HG03135 (cell line): ENCODE results near the gene SND1.

ENCODE experiments used
- ATAC-seq: cut with Tn5 transposase; IDR thresholded peaks from one replicate; pipeline ENCODE4 v1.9.1; 2021; ENCODE audit warnings: mild to moderate bottlenecking, moderate library complexity; ENCODE audit not compliant: unreplicated experiment

SND1 gene

DNA sequence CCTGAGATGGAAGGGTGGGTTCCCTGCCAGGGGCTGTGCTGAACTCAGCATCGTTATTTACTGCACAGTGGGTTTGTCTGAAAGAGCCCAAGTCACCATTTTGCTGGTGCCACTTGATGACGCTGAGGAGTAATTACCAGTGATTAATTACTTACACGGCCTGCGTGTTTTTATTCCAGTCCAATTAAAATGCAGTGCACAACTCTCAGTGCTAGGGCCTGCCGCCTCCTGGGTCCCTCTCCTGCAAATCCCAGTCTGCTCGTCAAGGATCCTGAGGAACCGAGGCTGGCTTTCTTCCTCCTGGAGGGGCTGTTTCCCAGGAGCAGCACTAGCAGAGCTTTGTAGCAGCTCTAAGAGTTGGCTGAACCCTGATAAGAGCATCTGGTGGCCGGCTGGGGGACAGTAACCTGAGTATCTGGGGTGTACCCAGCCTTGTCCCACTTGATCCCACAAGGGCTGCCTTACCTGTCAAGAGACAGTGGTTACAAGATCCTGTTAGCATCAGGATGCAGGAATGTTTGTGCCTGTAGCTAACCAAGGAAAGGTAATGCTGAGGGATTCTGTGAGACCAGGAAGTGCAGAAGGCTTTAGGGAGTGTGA is 424.3 kb downstream of the SND1 start:
- ATAC-seq, result no peak

DNA sequence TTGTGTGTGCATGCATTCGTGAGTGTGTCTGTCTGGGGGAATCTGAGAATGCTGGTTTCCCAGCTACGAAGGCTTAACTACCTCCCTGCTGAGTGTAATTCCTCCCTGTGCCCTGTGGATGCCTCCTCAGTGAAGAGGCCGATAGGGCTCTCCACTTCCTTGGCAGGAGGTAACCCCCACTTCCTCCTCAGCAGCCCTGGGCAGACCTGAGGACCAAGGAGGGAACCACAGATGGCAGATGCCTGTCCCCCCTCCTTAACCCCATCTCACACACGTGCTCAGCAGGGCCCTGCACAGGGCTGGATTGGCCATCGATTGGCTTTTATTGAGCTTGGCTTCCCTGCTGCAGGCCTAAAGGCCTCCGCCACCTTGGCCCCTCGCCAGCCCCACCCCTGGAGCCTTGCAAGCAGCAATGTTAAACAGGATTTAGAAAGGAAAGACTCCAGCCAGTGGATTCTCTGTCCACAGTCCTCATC is 424.8 kb downstream of the SND1 start:
- ATAC-seq, result no peak

GRCh38 chr7:128078309-128078708 is 426.3 kb downstream of the SND1 start:
- ATAC-seq, result no peak

DNA sequence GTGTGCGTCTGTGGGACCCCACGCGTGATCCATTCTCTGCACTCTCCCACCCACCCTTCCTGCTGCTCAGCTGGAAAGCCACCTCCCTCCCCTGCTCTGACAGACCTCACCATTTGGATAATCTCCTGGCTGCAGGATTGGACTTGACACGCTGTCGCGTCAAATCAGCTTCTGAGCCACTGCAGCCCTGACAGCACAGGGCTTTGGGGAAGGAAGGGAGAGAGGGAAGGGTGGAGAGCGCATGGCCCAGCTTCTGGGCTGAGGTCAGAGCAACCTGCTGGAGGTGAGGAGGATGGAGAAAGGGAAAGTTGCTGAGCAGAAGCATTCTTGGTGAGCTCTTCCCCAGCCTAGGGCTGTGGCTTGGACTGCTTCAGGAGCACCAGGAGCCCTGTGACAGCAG is 428.2 kb downstream of the SND1 start:
- no peak for ATAC-seq

- ATAC-seq, result no peak
Measured at GRCh38 chr7:128081351-128081750, 429.4 kb downstream of the SND1 start.

DNA sequence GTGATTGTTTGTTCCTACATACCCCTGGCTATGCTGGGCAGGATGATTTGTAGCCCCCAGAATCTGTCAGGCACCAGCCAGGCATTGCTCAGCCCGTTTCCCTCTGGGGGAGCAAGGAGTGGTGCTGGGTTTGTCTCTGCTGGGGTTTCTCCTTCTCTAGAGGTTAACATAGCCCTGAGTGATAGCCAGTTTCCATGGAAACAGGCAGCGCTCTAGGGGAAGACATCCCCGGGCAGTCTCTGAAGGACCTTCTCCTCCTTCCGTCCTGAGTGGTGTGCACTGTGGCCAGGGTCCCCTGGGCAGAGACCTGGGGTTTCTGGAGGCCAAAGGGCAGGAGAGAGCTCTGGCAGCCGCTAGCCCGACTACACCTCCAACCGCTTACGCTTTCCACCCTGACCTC is 429.8 kb downstream of the SND1 start:
- ATAC-seq, result no peak

GRCh38 chr7:128082431-128082830 is 430.4 kb downstream of the SND1 start:
- no peak for ATAC-seq

- ATAC-seq, result no peak
Measured at GRCh38 chr7:128084896-128085608, 433.1 kb downstream of the SND1 start.

DNA sequence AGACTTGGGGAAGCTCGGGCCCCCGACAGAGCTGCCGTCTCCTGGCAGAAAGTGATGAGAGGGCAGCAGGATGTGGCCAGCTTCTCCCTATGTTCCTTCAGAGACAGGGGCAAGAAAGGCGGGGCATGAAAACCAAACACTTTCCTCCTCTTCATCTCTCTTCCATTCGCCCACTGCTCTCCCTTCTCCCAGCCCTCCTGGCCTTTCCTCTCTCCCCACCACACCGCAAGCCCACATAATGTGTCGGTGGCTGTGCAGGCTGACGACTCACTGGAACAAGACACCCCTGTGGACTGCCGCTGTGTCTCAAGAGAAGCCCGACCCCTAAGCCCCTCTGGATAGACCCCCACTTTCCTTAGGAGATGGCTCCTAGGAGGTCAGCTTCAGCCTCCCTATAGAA is 438.5 kb downstream of the SND1 start:
- ATAC-seq, result no peak

DNA sequence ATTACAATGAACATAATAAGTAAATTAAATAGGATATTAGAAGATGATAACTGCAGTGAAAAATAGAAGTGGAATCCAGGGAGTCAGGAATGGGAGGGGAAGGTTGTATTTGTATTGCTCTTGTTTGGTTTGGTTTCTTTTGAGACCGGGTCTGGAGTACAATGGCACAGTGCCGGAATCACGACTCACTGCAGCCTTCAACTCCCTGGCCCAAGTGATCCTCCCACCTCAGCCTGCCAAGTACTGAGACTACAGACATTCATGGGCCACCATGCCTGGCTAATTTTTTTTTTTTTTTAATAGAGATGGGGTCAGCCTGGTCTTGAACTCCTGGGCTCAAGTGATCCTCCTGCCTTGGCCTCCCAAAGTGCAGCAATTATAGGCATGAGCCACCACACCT is 439.1 kb downstream of the SND1 start:
- no peak for ATAC-seq

DNA sequence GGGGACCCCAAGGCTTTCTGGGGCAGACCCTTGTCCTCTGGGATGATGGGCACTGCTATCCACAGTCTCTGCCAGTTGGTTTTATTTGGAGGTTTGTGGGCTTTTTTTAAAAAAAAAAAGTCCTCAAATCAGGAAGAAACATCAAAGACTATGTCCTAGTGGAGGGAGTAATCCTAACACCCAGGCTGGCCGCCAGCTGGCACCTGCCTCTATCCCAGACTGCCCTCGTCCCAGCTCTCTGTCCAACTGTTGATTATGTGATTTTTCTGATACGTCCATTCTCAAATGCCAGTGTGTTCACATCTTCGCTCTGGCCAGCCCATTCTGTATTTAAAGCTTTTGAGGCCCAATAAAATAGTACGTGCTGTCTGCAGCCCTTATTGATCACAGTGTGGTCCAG is 440.2 kb downstream of the SND1 start:
- ATAC-seq, result no peak

GRCh38 chr7:128093614-128094570 is 441.9 kb downstream of the SND1 start:
- ATAC-seq, result no peak

- no peak for ATAC-seq
Measured at GRCh38 chr7:128094686-128095085, 442.7 kb downstream of the SND1 start.

DNA sequence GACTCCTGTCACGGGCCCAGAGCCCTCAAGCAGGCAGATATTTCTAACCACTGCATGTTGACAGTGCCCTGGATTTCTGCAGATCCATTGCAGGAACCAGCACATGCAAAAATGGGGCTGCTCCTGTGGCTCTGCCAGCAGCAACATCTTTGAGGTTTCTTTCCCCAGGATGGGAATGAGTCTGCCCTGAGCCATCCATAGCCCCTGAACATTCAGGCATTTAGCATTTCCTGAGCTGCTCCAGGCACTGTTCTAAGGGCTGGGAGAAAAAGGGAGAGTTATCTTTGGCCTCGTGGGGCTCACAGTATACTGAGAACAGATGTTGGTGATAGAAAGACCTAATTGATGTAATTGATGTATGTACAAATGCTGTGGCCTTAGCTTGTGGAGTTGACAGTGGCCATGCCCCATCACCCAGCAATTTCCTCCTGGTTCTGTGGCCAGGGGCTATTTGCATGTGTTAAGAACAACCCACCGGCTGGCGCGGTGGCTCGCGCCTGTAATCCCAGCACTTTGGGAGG is 445.3 kb downstream of the SND1 start:
- no peak for ATAC-seq

GRCh38 chr7:128098629-128099028 is 446.6 kb downstream of the SND1 start:
- no peak for ATAC-seq

GRCh38 chr7:128099204-128099671 is 447.2 kb downstream of the SND1 start:
- no peak for ATAC-seq

GRCh38 chr7:128100225-128100948 is 448.4 kb downstream of the SND1 start:
- no peak for ATAC-seq

DNA sequence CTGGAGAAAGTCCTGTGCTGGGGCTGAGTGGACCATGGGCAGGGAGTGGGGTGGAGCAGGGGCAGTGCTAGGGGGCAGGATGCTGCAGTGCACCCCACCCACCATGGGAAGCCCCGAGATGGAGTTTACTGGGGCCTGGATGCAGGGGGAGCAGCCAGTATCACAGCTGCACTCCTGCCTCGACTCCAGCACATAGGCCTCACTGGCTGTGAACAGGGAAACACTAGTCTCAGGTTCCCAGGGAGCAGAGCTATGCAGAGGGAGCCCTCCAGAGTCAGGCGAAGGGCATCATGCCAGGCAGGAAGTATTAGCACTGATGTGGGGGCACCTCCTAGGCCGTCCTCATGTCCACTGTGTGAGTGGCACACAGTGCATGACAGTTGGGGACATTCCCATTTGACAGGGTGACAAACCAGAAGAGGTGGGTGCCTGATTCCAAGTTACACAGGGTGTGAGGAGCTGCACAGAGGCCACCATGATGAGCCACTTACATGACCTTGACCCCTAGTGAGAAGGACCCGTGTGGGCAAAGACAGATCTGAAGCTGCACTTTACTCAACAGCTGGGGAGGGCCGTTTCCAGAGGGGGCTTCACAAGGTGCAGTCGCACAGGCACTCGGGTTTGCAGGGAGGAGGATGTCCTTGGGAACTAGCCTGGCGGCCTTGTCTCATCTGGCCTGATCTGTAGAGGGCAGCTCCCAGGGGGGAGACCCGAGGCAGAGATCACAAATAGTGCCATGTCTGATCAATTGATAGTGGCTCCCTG is 449.1 kb downstream of the SND1 start:
- no peak for ATAC-seq

GRCh38 chr7:128102490-128103291 is 450.7 kb downstream of the SND1 start:
- no peak for ATAC-seq
